Mammary epithelial cell (primary cell): ENCODE data around the gene FOXN3.

Source experiments
- CTCF ChIP-seq, 2 donors: IDR thresholded peaks in 1 of 2; conservative IDR thresholded peaks in 1 of 2; 2 replicates each; pipeline ENCODE4 v1.5.1; 2011 to 2012; ENCODE audit warnings: inconsistent platforms in 2 of 2, low read length in 2 of 2, mild to moderate bottlenecking in 2 of 2, control low read depth in 1 of 2, low read depth in 1 of 2; ENCODE audit not compliant: insufficient read depth in 1 of 2; ENCODE audit errors: extremely low read depth in 1 of 2
- EZH2 ChIP-seq: IDR thresholded peaks from 2 replicates; pipeline ENCODE4 v1.6.1; 2012; ENCODE audit warnings: low read length, inconsistent platforms, borderline replicate concordance

- no peak for TF ChIP-seq CTCF (conservative IDR thresholded peaks at IDR 0.05 in 1 of 2, IDR thresholded peaks at IDR 0.05 in 1 of 2; ENCODE audit: extremely low read depth in 1 of 2, insufficient read depth in 1 of 2, low read depth in 1 of 2, low read length in 2 of 2)
- no peak for TF ChIP-seq EZH2
Measured at GRCh38 chr14:89165189-89166181, 251.5 kb downstream of the FOXN3 start.
